Measurements from ENCODE around the gene TBCCD1. TPM values are rescaled to one million over a fixed set of nuclear protein-coding genes. Genes with fewer than 3 reads are reported as not detected.
"Not testable (repeated sequence)": the region's sequence is repeated elsewhere in the genome, so short reads cannot be mapped to it uniquely, and the experiment has no call there.

TBCCD1 gene
- total and polyA plus RNA-seq, 4 donors, result 5.1 to 13.3 (median 8.4) TPM

DNA sequence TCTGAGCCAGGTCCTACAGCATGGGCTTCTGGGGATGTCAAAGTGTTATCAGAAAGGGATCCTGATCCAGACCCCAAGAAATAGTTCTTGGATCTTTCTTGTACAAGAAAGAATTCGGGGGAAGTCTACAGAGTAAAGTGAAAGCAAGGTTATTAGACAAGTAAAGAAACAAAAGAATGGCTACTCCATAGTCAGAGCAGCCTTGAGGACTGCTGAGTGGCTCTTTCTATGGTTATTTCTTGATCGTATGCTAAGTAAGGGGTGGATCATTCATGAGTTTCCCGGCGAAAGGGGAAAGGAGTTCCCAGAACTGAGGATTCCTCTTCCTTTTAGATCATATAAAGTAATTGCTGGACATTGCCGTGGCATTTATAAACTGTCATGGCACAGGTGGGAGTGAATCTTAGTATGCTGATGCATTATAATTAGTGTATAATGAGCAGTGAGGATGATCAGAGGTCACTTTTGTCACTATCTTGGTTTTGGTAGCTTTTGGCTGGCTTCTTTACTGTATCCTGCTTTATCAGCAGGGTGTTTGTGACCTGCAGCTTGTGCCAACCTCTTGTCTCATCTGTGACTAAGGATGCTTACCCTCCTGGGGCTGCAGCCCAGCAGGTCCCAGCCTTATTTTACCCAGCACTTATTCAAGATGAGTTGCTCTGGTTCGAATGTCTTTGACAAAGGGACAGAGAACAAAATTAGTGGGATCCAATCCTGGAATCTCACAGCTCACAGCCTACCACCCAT lies 64.0 kb downstream of the TBCCD1 start:
- H3K27ac ChIP-seq (ENCODE audit: low read depth in 1 of 2, low read length in 2 of 2), result no peak overlapping the region
- WGBS, 2 donors, result 30 to 39% methylated on average over 6 of the region's 6 CpGs
- no peaks in the 10 kb centered on the region for H3K27me3 ChIP-seq (ENCODE audit: control insufficient read depth in 1 of 2, insufficient read depth in 2 of 2, low read length in 1 of 2)
- H3K4me1 ChIP-seq (ENCODE audit: control insufficient read depth in 1 of 2, insufficient read depth in 2 of 2, low read length in 2 of 2), result peaks cover 0 to 4% of the 10 kb centered on the region in 2 donors
- DNase-seq (no peak), ATAC-seq (ENCODE audit: low FRiP score) (no peak)
- H3K36me3 ChIP-seq (ENCODE audit: control insufficient read depth in 1 of 2, insufficient read depth in 2 of 2, low read length in 1 of 2), result no peaks in the 10 kb centered on the region
- intact Hi-C loops (cut with DNase I), result no loop called here
- H3K4me3 ChIP-seq (ENCODE audit: low read length in 2 of 2), result peak overlapping the region; percentile 26 to 37
- no peaks in the 10 kb centered on the region for H3K9me3 ChIP-seq (ENCODE audit: control insufficient read depth, low read length)

DNA sequence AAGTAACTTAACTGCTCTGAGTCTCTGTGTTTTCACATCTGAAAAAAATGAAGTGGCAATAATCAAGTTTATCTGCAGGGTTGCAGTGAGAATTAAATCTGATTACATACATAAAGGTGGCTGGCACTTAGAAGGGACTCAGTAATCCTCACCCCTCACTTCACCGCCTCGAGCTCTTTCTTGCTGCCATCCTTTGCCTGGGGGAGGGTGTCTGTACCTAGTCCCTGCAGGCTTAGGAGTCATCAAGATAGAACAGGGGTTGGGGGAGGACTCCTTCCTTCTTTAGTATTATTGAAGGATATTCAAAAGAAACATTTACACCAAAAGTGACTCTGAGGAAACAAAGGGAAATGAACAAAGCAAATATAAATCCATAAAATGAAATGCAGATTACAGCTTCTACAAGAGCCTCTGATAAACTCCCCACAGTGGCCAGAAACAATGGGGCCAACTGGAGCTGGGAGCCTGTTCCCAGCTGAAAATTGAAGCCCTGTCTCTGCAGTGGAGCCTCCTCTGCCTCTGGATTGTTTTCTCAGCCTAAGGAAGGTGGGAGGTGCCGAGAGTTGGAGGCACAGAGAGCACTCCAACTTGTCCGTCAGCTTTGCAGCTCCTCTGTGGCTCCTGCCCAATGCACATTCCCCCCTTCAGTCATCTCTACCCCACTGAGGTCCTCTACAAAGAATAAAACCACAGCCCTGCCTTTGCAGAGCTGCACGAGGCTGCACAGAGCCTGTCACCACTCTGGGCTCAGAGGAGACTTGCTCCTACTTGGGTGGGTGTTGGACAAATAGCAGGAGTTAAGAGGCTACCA lies 64.8 kb downstream of the TBCCD1 start:
- H3K4me1 ChIP-seq (ENCODE audit: control insufficient read depth in 1 of 2, insufficient read depth in 2 of 2, low read length in 2 of 2), result peaks cover 0 to 4% of the 10 kb centered on the region in 2 donors
- ATAC-seq (ENCODE audit: low FRiP score), result peak; percentile 50
- no peak for DNase-seq
- no peaks in the 10 kb centered on the region for H3K9me3 ChIP-seq (ENCODE audit: control insufficient read depth, low read length)
- no peak overlapping the region for H3K27ac ChIP-seq (ENCODE audit: low read depth in 1 of 2, low read length in 2 of 2)
- H3K4me3 ChIP-seq (ENCODE audit: low read length in 2 of 2), result peak overlapping the region; percentile 26 to 37
- intact Hi-C loops (cut with DNase I), result no loop called here
- WGBS, 2 donors, result 38% methylated on average over 5 of the region's 5 CpGs
- H3K36me3 ChIP-seq (ENCODE audit: control insufficient read depth in 1 of 2, insufficient read depth in 2 of 2, low read length in 1 of 2), result no peaks in the 10 kb centered on the region
- no peaks in the 10 kb centered on the region for H3K27me3 ChIP-seq (ENCODE audit: control insufficient read depth in 1 of 2, insufficient read depth in 2 of 2, low read length in 1 of 2)

DNA sequence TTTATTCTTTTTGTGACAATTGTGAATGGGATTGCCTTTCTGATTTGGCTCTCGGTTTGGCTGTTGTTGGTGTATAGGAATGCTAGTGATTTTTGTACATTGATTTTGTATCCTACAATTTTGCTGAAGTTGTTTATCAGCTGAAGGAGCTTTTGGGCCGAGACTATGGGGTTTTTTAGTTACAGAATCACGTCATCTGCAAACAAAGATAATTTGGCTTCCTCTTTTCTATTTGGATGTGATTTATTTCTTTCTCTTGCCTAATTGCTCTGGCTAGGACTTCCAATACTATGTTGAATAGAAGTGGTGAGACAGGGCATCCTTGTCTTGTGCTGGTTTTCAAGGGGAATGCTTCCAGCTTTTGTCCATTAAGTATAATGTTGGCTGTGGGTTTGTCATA lies 67.2 kb downstream of the TBCCD1 start:
- H3K4me1 ChIP-seq (ENCODE audit: control insufficient read depth in 1 of 2, insufficient read depth in 2 of 2, low read length in 2 of 2); DNase-seq; H3K36me3 ChIP-seq (ENCODE audit: control insufficient read depth in 1 of 2, insufficient read depth in 2 of 2, low read length in 1 of 2); ATAC-seq (ENCODE audit: low FRiP score); H3K4me3 ChIP-seq (ENCODE audit: low read length in 2 of 2); H3K27me3 ChIP-seq (ENCODE audit: control insufficient read depth in 1 of 2, insufficient read depth in 2 of 2, low read length in 1 of 2); H3K27ac ChIP-seq (ENCODE audit: low read depth in 1 of 2, low read length in 2 of 2); H3K9me3 ChIP-seq (ENCODE audit: control insufficient read depth, low read length); intact Hi-C loops (cut with DNase I): not testable (repeated sequence)
- WGBS, 2 donors, result 85 to 92% methylated on average over 3 of the region's 3 CpGs

DNA sequence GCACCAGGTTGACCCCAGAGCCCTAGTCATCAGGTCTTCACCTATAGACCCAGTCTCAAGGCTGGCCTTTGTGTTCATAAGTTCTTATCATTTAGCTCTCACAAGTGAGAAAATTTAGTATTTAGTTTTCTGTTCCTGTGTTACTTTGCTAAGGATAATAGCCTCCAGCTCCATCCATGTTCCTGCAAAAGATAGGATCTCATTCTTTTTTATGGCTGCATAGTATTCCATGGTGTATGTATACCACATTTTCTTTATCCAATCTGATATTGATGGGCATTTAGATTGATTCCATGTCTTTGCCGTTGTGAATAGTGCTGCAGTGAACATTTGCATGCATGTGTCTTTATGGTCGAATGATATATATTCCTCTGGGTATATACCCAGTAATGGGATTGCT lies 69.1 kb downstream of the TBCCD1 start:
- H3K27me3 ChIP-seq (ENCODE audit: control insufficient read depth in 1 of 2, insufficient read depth in 2 of 2, low read length in 1 of 2); DNase-seq; H3K27ac ChIP-seq (ENCODE audit: low read depth in 1 of 2, low read length in 2 of 2); intact Hi-C loops (cut with DNase I); H3K4me3 ChIP-seq (ENCODE audit: low read length in 2 of 2); H3K4me1 ChIP-seq (ENCODE audit: control insufficient read depth in 1 of 2, insufficient read depth in 2 of 2, low read length in 2 of 2); ATAC-seq (ENCODE audit: low FRiP score); H3K9me3 ChIP-seq (ENCODE audit: control insufficient read depth, low read length); H3K36me3 ChIP-seq (ENCODE audit: control insufficient read depth in 1 of 2, insufficient read depth in 2 of 2, low read length in 1 of 2): not testable (repeated sequence)
- 94 to 96% methylated on average over 2 of the region's 2 CpGs for whole genome bisulfite sequencing, 2 donors

DNA sequence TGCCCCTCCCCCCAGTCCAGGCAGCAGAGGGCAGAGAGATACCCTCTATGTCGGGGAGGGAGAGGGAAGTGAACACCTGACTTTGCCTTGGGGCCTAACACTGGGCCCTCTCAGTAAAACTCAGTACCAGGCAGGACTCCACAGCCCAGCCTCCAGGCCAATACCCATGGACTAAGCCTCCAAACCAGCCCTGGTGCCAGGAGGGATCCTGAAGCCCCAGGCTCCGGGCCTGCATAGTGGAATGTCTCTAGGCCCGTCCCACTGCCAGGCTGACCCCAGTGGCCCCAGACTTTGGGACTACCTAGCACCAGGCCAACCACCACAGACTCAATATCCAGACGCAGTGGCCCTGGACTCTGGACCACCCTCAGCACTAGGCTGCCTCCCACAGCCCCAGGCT lies 69.5 kb downstream of the TBCCD1 start:
- Histone ChIP-seq H3K9me3 (ENCODE audit: control insufficient read depth, low read length) (no peaks in the 10 kb centered on the region), H3K36me3 (ENCODE audit: control insufficient read depth in 1 of 2, insufficient read depth in 2 of 2, low read length in 1 of 2) (no peaks in the 10 kb centered on the region), H3K27me3 (ENCODE audit: control insufficient read depth in 1 of 2, insufficient read depth in 2 of 2, low read length in 1 of 2) (no peaks in the 10 kb centered on the region), H3K27ac (ENCODE audit: low read depth in 1 of 2, low read length in 2 of 2) (no peak overlapping the region), H3K4me3 (ENCODE audit: low read length in 2 of 2) (no peak overlapping the region), H3K4me1 (ENCODE audit: control insufficient read depth in 1 of 2, insufficient read depth in 2 of 2, low read length in 2 of 2) (peaks cover 0 to 1% of the 10 kb centered on the region in 2 donors)
- DNase-seq (no peak), ATAC-seq (ENCODE audit: low FRiP score) (peak; percentile 11)
- intact Hi-C loops (cut with DNase I), result no loop called here
- 97% methylated on average over 4 of the region's 4 CpGs for WGBS, 2 donors

DNA sequence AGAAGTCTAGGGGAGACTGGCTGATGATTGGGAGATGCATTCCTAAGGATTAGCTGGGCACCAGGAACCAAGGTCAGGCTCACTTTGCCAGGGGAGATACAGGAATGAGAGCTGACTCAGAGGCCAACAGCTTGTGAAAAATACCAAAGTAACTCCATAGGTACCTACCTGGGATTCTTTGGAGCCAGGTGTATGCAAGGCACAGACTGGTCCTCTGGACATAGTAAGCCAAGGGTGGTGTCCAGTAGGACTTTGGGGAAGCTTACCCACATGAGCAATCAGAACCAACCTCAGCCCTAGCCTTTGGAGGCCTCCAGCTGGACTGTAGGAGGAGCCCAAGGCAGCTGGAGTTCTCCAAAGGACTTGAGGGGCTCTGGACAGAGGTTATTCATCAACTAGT lies 70.5 kb downstream of the TBCCD1 start:
- ATAC-seq (ENCODE audit: low FRiP score), result no peak
- DNase-seq, result no peak
- no peaks in the 10 kb centered on the region for H3K9me3 ChIP-seq (ENCODE audit: control insufficient read depth, low read length)
- no peaks in the 10 kb centered on the region for H3K27me3 ChIP-seq (ENCODE audit: control insufficient read depth in 1 of 2, insufficient read depth in 2 of 2, low read length in 1 of 2)
- no peak overlapping the region for H3K27ac ChIP-seq (ENCODE audit: low read depth in 1 of 2, low read length in 2 of 2)
- intact Hi-C loops (cut with DNase I), result no loop called here
- peaks cover 0 to 4% of the 10 kb centered on the region in 2 donors for H3K4me1 ChIP-seq (ENCODE audit: control insufficient read depth in 1 of 2, insufficient read depth in 2 of 2, low read length in 2 of 2)
- H3K36me3 ChIP-seq (ENCODE audit: control insufficient read depth in 1 of 2, insufficient read depth in 2 of 2, low read length in 1 of 2), result no peaks in the 10 kb centered on the region
- H3K4me3 ChIP-seq (ENCODE audit: low read length in 2 of 2), result no peak overlapping the region

Other genes starting within 250 kb of the TBCCD1 start
- 10 to 100 TPM; 12.8 to 37.1 TPM for gene DGKG, start 205.1 kb downstream of the TBCCD1 start, total RNA-seq
- gene DGKG, start 205.1 kb downstream of the TBCCD1 start, polyA plus RNA-seq, result 1 to 10 TPM in 1 of 2 donors, under 1 TPM in 1; 0.95 to 1.9 TPM
- 1 to 10 TPM; 3.0 to 7.5 TPM for gene CRYGS, start 23.0 kb downstream of the TBCCD1 start, total RNA-seq
- 10 to 100 TPM in 1 of 2 donors, 1 to 10 TPM in 1; 2.5 to 24.8 TPM for gene CRYGS, start 23.0 kb downstream of the TBCCD1 start, polyA plus RNA-seq
- 10 to 100 TPM; 35.0 to 47.0 TPM for gene DNAJB11, start 3.4 kb upstream of the TBCCD1 start, total RNA-seq
- 10 to 100 TPM; 36.7 to 40.2 TPM for gene DNAJB11, start 3.4 kb upstream of the TBCCD1 start, polyA plus RNA-seq
- gene AHSG, start 45.7 kb upstream of the TBCCD1 start, total RNA-seq, result not detected
- gene AHSG, start 45.7 kb upstream of the TBCCD1 start, polyA plus RNA-seq, result under 1 TPM in 1 of 2 donors, not detected in 1; 0.13 TPM
- not detected for gene FETUB, start 73.1 kb upstream of the TBCCD1 start, total RNA-seq
- gene FETUB, start 73.1 kb upstream of the TBCCD1 start, polyA plus RNA-seq, result not detected
- gene HRG, start 98.7 kb upstream of the TBCCD1 start, total RNA-seq, result not detected
- not detected for gene HRG, start 98.7 kb upstream of the TBCCD1 start, polyA plus RNA-seq
- not detected for gene KNG1, start 150.0 kb upstream of the TBCCD1 start, total RNA-seq
- gene KNG1, start 150.0 kb upstream of the TBCCD1 start, polyA plus RNA-seq, result not detected
- 100 to 1,000 TPM; 330 to 374 TPM for gene EIF4A2, start 216.2 kb upstream of the TBCCD1 start, total RNA-seq
- 100 to 1,000 TPM; 593 to 598 TPM for gene EIF4A2, start 216.2 kb upstream of the TBCCD1 start, polyA plus RNA-seq
- 10 to 100 TPM in 1 of 2 donors, 1 to 10 TPM in 1; 9.0 to 10.4 TPM for gene RFC4, start 239.1 kb upstream of the TBCCD1 start, total RNA-seq
- 1 to 10 TPM; 6.9 to 8.2 TPM for gene RFC4, start 239.1 kb upstream of the TBCCD1 start, polyA plus RNA-seq

All from aorta (tissue), 5 donors.